Left forelimb (tissue), 1 donor: ENCODE measurements around the gene SIKE1.
"Not testable (repeated sequence)": the region's sequence is repeated elsewhere in the genome, so short reads cannot be mapped to it uniquely, and the experiment has no call there.

Experiments used
- DNase-seq: peaks from one replicate; pipeline ENCODE4 v3.0.0-alpha.2; 2018; ENCODE audit warnings: low spot score

Gene SIKE1

DNA sequence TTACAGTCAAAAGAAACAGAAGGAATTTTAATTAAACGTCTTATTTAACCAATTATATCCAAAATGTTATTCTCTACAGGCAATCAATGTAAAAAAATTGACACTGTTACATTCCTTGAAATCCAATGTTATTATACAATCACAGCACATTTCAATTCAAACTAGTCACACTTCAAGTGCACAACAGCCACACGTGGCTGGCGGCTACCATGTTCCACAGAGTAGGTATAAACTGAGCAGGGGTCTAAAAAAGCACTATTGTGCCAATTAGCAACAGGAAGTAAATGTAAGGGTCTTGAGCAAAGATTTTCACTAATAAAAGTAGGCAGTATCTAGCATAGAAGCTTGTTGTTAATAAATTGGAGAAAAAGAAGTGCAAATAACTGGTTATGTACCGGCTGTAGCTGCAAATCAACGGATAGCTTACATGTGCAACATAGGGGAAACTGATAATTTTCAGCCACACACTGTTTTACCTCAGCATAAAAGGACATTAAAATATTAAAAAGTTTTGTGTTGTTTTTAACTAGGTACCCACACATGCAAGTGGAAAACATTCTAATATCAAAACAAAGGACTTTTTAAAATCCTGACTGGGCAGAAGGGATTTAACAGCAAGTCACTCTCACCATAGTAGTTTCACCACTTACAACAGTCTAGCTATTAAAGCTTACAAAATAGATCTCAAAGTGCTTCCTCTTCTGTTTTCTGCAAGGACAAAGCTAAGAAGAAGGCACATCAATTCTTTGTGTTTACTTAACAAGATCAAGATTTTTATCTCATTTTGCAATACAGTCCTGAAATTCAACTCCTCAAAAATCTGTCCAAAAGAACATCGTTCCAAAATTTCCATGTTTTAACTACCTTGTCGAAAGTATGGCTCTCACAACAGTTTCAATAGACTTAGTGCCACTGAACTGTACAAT is 25.2 kb downstream of the SIKE1 start:
- no peak for DNase-seq

DNA sequence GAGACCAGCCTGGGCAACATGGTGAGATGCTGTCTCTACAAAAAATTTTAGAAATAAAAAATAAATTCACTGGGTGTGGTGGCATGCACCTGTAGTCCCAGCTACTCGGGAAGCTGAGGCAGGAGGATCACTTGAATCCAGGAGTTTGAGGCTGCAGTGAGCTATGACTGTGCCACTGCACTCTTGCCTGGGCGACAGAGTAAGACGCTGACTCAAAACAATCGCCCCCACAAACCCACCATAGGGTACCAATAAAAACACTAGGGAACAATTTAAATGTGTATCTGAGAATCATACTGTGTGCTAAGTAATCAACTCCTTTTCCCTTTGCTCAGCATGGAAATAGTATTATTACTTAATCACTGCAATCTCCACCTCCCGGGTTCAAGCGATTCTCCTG is 26.8 kb downstream of the SIKE1 start:
- not testable (repeated sequence) for DNase-seq

DNA sequence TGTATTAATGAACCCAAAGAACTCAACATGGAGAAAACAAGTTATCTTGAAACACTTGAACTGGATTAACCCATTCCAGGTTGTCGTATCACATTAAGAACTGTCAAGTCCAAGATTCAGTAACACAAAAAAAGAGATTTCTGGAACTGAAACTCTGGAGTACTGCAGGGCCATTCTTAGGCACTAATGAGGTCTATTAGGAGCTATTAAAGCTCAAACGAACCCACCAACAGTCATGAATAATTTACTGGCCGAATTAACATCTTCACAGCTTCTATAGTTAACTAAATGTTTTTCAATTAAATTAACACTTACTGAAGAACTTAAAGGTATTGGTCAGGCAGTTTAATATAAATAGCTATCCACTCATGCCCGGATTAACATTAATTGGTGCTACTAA is 27.3 kb downstream of the SIKE1 start:
- DNase-seq: no peak

DNA sequence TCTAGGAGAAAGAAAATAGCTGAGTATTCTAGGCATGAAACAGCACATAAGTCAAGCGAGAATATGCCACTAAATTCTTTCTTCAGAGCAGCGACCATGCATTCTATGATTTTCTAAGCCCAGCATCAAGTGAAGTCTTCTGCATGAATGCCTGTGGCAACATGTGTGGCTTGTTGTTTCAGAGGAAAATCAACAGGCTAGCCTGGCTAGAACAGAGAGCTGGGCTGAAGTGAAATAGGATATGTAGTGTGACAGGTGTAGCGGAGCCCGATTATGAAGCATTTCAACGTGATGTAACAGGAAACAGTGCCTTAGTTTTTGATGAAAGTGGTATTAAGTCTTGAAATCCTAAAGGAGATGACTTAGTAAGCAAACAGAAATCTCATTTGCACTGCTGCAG is 29.7 kb downstream of the SIKE1 start:
- DNase-seq: no peak

DNA sequence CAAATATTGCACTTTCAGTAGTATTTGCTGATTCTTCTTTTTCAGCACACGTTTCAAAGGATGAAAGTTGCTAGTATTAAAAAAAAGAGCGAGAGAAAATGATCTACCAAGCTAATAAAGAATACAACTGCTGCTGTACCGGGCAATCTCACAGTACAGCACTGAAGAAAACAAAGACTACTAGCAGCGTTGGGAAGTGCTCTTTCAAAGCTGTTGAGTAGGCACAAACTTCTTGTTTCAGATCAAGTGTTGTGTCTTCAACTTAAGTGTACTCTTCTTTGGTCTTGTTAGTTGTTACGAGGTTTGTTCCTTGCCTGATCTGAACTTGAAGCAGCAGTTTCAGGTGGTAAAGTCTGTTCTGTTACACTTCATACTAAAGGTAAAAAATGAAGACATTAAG is 30.6 kb downstream of the SIKE1 start:
- no peak for DNase-seq

DNA sequence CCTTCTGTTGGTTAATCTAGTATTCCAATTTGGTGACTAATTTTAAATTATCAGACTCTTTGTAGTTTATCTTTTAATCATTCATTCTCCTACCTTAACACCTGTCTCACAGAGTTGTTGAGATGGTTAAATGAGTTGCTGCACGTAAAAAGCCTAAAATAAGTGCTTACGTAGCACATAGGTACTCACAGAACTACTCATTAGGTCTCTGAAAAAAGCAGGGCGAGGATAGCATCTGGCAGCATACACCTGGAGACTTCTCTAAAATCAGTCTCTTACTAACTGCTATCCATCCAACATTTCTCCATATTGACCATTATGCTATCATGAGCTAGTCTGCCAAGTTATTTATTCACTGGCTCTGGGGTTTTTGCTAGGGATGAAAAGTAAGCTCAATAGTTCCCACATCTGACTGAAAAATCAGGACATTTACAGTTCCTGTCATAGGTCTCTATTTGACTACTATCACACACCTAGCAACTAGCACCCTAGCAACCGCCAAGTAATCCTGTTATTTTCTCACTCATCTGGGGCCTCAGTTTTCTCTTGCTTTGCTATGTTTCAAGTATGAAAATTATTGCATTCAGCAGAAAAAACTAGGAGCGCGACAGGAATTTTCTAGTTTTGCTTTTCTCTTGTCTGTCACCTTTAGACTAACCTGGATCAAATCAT is 33.9 kb downstream of the SIKE1 start:
- DNase-seq: no peak

DNA sequence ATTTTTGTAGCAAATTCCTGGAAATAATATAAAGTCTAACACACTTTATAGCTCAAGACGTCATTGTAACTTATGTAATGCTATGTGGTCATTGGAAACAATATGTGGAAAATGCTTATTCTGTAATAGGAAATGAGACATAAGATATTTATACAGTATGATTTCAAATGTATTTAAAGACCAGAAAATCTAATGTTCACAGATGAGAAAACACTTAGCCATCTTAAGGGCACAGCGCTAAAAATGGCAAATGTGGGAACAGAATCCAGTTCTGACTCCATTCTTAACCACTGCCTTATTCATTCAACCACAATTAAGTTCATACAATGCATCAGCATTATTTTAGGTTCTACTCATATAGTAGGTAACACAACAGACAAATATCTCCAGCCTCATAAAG is 35.2 kb downstream of the SIKE1 start:
- DNase-seq: no peak

DNA sequence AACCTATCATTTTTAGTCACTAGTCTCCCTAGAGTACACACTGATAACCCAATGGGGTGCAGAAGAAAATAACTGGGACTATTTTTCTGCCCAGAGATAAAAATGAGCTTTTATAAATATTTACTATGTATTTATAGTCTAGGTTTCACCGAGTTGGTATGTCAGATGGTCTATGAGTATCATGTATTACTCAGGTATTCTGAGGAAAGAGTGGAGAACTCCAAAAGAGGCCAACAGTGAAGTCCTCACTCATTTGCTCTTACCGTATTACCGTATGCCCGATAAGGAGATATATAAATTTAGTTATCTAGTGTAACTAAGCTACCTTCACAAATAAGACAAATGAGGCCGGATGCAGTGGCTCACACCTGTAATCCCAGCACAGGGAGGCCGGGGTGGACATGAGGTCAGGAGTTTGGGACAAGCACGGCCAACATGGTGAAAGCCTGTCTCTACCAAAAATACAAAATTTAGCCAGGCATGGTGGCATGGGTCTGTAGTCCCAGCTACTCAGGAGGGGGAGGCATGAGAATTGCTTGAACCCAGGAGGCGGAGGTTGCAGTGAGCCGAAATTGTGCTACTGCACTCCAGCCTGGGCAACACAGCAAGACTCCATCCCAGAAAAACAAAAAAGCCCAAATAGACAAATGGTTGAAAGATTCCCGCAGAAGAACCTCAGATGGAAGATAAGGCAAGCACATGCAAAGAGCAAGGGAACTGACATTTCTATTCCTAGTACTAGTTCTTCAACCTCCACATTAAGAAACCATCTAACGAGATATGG is 38.3 kb downstream of the SIKE1 start:
- no peak for DNase-seq

DNA sequence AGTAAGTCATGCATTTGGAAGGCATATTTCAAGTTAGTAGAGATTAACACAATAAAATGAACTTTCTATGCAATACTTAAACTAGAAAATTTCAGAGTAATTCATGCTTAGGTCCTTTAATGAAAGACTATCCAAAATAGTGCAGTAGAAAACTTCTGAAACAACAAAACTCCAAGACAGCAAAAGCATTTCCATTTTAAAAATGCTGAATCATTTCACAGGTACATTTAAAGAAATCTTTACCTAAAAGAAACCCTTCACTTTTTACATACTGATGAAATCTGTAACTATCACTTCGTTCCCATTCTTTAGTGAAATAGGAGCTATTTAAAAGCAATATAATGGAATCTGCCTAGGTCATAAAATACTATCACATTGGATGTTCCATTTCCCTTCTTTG is 40.2 kb downstream of the SIKE1 start:
- no peak for DNase-seq

DNA sequence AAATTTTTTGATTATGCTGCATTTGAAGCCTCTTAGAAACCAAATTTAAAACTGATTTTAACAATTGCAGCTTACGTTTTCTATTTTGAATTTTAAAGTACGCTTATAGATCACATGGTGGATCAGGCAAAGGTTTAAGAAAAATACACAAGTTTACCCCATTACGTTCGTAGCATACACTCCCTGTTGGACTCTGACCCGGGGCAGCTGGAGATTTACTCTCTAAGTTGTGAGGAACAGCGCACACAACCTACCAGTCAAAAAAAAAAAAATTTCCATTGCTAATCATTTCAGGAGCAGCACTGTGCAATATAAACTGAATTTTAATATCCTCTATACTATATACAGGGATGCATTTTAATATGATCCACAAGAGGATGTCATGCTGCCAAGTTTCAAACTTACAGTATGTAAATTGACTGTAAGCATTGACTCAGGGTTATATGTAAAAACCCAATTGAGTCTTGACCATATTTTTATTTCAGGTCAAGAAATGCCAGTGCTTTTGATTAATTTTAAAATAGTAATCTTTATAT is 43.1 kb downstream of the SIKE1 start:
- no peak for DNase-seq

DNA sequence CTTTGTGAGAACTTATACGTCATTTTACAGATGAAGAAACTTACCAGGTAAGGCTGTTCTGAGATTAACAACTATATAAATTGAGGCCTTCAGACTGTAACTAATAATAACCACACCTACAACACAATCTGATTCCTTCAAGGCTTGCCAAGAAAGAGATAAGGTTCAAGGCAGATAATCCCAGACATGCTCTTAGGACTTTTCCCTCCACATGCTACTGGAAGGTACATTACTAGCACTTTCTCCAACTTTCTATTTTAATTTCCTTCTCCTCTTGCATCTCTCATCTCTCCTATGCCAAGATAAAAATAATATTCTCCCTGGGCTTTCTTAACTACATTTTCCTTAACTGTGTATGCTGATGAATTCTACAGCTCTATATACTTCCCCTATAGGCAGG is 45.0 kb downstream of the SIKE1 start:
- DNase-seq: no peak

DNA sequence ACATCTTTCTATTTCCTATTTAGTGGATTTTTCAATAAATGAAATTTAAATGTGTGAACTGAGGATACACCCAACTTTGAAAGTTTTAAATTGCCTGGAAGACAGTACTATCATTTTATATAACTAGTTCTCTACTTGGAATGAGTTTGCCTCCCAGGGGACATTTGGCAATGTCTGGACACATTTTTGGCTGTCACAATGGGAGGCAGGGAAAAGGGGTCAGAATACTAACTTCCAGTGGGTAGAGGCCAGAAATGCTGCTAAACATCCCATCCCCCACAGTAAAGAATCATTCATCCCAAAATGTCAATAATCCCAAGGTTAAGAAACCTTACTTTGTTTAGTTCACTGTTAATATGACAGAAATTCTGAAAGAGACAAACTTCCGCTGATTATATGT is 50.7 kb downstream of the SIKE1 start:
- no peak for DNase-seq

DNA sequence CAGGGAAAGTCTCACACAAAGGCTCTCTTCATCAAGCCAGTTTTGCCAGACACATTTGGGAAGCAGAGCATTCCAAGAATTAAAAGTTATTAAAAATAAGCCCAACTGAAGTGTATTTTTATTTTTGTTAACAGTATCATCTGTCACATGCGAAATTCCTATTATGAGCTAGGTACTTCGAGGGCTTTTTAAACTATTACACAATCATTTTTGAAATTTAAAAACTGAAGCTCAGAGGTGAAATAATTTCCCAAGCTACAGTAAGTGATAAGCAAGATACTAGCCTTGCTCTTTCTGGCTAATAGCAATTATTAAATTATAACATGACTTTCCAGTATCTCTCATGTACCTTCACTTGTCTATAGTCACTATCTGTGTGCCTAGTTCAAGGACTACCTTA is 51.9 kb downstream of the SIKE1 start:
- DNase-seq: no peak

DNA sequence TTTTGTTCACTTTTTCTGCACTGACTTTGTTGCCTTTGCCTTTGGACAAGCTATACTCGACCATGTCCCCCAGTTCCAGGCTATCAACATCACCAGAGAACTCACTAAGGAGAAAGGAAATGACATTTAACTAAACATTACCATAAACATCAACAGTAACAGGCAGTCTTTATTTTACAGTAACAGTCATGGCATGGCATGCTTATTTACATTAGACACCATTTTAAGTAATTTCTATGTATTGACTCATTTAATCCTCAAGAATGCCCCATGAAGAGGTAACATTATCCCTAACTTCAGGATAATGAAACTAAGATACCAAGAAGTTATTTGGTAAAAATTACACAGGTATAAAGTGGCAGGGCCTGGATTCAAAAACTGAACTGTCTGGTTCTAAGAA is 55.3 kb downstream of the SIKE1 start:
- DNase-seq: no peak

DNA sequence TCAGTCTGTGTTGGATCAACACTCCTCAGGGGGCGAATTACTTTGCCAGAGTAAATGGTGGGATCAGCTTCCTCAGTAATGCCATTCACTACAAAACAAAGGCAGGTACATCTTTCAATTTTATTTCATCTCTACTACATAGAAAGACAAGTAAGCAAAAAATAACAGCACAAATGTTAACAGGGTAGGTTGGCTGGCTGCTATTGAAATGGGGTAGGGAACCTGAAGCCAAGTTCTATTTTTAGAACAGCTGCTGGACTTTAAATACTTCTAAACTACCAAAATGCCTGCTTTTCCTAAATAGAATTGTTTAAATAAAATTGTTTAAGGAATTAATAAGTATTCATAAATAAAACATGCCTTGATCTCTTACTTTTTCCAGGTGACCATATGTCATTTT is 56.6 kb downstream of the SIKE1 start:
- no peak for DNase-seq

DNA sequence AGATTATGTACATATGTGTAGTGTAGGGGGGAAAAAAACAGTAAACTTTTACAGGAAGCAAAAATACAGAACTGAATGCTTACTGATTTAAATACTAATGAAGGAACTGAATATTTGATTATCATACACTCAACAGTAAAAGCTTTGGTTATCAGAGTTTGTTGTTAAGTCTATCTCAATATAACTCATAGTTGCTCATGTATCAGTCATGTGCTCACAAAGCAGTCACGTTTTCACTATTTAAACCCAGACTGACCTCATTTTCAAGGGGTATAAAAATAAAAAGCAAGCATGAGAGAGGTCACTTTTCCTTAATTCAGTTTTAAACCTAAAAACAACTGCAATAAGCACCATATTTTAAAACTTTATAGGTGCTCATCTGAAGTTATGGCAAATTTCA is 57.0 kb downstream of the SIKE1 start:
- no peak for DNase-seq

DNA sequence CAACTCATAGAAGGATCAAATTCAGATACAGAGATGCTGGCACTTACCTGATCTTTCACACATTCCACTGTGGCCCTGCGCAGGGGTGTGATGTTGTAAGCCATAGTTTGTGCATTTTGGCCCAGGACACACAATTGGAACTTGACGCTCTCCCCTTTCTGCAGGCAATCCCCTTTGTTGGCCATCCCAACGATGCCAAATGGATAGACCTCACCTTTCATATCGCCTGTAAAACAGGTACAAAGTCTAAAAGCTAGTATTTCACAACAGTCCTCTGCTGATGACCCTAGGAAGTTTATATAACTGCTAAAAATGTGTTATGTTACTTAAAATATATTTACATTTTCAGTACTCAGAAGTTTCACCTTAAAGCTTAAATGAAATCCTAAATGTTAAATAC is 60.0 kb downstream of the SIKE1 start:
- no peak for DNase-seq
